ENCODE results near the gene CGB8. TPM values are rescaled to one million over a fixed set of nuclear protein-coding genes. Genes with fewer than 3 reads are reported as not detected.

The CGB8 gene
- polyA plus RNA-seq, 4 donors = 0.12 to 0.51 TPM; not detected in 2

GRCh38 chr19:49014123-49014869, 34.6 kb downstream of the CGB8 start:
- DNase-seq (ENCODE audit: low read depth in 4 of 4, low spot score in 3 of 4) = no peak

GRCh38 chr19:49011194-49011593, 37.7 kb downstream of the CGB8 start:
- no peak for DNase-seq (ENCODE audit: low read depth in 4 of 4, low spot score in 3 of 4)

DNA sequence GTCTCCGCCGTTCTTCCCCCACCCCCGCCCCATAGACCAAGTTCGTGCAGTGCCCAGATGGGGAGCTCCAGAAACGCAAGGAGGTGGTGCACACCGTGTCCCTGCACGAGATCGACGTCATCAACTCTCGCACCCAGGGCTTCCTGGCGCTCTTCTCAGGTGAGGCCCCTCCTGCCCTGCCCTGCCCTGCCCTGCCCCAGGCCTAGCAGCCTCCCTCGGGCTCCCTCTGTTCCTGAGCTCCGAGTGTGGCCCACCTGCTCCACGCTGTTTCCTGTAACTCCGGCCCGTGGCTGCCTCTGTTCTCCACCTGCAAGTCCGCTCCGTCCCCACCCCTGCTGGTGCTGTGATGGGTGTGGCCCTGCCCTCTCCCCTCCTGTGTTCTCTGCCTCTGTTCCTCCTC, 38.5 kb downstream of the CGB8 start:
- no peak for DNase-seq (ENCODE audit: low read depth in 4 of 4, low spot score in 3 of 4)

DNA sequence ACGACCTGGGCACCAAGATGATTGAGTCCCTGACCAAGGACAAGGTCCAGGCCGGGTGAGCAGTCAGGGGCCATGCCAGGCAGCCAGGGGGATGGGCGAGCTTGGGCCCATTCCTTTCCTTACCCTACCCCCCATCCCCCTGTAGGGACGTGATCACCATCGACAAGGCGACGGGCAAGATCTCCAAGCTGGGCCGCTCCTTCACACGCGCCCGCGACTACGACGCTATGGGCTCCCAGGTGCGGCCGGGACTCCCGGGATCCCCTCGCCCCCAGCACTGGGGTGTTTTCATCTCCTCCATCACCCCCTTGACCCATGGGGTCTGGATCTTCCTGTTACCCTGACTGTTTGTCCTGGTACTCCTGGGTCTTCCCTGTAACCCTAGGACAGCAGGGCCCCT, 39.1 kb downstream of the CGB8 start:
- DNase-seq (ENCODE audit: low read depth in 4 of 4, low spot score in 3 of 4) = no peak

DNA sequence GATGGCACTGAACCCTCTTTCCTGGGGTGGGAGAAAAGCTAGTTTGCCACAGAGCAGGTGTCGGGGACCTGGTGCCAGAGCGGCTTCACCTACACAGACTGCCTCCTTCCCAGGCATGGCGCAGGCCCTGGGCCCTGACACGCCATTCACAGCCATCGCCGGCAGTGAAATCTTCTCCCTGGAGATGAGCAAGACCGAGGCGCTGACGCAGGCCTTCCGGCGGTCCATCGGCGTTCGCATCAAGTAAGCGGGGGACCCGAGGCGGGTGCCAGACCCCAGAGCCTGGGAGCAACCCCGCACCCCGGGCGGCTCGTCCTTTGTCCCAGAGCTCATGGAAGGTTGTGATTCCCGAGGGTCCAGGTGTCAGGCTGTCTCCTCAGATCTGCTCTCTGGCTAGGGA, 42.0 kb downstream of the CGB8 start:
- DNase-seq (ENCODE audit: low read depth in 4 of 4, low spot score in 3 of 4) = no peak

DNA sequence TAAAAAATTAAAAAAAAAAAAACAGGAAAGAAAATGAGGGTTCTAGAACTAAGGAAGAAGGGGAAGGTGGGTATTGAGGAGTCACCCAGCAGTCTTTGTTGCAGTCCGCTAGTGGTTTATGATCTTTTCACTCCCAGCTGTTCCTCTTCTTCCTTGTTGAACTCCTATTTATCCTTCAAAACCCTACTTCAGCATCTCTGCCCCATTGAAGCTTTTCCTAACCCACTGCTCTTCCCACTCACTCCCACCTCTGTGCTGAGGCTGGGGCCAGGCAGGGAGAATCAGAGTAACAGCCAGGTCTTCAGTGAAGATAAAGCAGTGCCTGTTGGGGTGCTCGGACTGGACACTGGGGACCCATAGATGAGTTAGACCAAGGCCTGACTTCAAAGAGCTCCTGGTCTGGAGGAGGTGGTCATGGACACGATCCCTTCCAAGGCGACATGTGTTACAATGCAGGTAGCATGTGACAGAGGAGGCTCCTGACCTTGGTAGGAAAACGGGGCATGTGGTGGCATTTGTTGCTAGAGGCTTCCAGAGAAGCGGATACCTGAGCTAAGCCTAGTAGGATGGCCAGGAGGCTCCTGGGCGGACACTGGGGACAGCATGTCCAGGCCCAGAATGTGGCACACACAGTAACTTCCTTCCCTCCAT, 43.8 kb downstream of the CGB8 start:
- DNase-seq (ENCODE audit: low read depth in 4 of 4, low spot score in 3 of 4) = no peak

GRCh38 chr19:49004133-49004532, 44.8 kb downstream of the CGB8 start:
- DNase-seq (ENCODE audit: low read depth in 4 of 4, low spot score in 3 of 4) = no peak

GRCh38 chr19:48999481-49000325, 49.2 kb downstream of the CGB8 start:
- no peak for DNase-seq (ENCODE audit: low read depth in 4 of 4, low spot score in 3 of 4)

DNA sequence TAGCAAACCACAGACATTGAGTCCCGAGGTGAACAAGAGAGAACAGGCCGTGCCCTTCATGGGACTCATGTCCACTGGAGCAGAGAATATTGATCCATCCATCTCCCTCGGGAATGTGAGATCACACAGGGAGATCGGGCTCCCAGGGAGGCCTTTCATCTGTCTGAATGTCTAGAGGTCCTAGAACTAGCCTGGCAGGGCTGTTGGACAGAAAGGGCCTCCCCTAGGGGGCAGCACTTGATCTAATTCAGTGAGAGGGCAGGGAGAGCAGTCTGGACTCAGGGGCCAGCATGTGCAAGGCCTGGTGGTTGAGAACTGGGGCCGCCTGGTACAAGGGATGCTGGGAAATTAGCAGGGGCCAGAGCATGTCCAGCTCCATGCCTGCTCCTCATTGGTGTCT, 50.9 kb downstream of the CGB8 start:
- DNase-seq (ENCODE audit: low read depth in 4 of 4, low spot score in 3 of 4) = no peak

Other genes with a start within 250 kb of the CGB8 start
- gene BCAT2, start 238.1 kb downstream of the CGB8 start, polyA plus RNA-seq (ENCODE audit: insufficient read length in 4 of 4) = 10 to 100 TPM; 34.5 to 46.3 (median 38.8) TPM
- 10 to 100 TPM; 25.9 to 44.8 (median 33.1) TPM for gene HSD17B14, start 212.6 kb downstream of the CGB8 start, polyA plus RNA-seq (ENCODE audit: insufficient read length in 4 of 4)
- 10 to 100 TPM; 20.4 to 28.7 (median 21.8) TPM for gene PLEKHA4, start 180.5 kb downstream of the CGB8 start, polyA plus RNA-seq (ENCODE audit: insufficient read length in 4 of 4)
- gene PPP1R15A, start 176.7 kb downstream of the CGB8 start, polyA plus RNA-seq (ENCODE audit: insufficient read length in 4 of 4) = 10 to 100 TPM; 35.7 to 41.1 (median 36.2) TPM
- 1 to 10 TPM in 1 of 4 donors, under 1 TPM in 3; 0.64 to 1.2 (median 0.85) TPM for gene TULP2, start 150.4 kb downstream of the CGB8 start, polyA plus RNA-seq (ENCODE audit: insufficient read length in 4 of 4)
- 100 to 1,000 TPM; 273 to 369 (median 280) TPM for gene NUCB1, start 148.8 kb downstream of the CGB8 start, polyA plus RNA-seq (ENCODE audit: insufficient read length in 4 of 4)
- 10 to 100 TPM in 1 of 4 donors, 1 to 10 TPM in 3; 4.9 to 11.6 (median 6.8) TPM for gene DHDH, start 115.4 kb downstream of the CGB8 start, polyA plus RNA-seq (ENCODE audit: insufficient read length in 4 of 4)
- 10 to 100 TPM; 72.5 to 91.2 (median 79.4) TPM for gene BAX, start 94.2 kb downstream of the CGB8 start, polyA plus RNA-seq (ENCODE audit: insufficient read length in 4 of 4)
- gene FTL, start 83.8 kb downstream of the CGB8 start, polyA plus RNA-seq (ENCODE audit: insufficient read length in 4 of 4) = 1,000 to 10,000 TPM; 2,163 to 3,232 (median 2,621) TPM
- 10 to 100 TPM; 40.5 to 47.3 (median 41.6) TPM for gene GYS1, start 55.8 kb downstream of the CGB8 start, polyA plus RNA-seq (ENCODE audit: insufficient read length in 4 of 4)
- gene RUVBL2, start 55.2 kb downstream of the CGB8 start, polyA plus RNA-seq (ENCODE audit: insufficient read length in 4 of 4) = 100 to 1,000 TPM in 1 of 4 donors, 10 to 100 TPM in 3; 77.1 to 105 (median 82.6) TPM
- under 1 TPM in 1 of 4 donors, not detected in 3; 0.26 TPM for gene LHB, start 32.0 kb downstream of the CGB8 start, polyA plus RNA-seq (ENCODE audit: insufficient read length in 4 of 4)
- gene CGB3, start 24.8 kb downstream of the CGB8 start, polyA plus RNA-seq (ENCODE audit: insufficient read length in 4 of 4) = not detected
- gene CGB2, start 17.2 kb downstream of the CGB8 start, polyA plus RNA-seq (ENCODE audit: insufficient read length in 4 of 4) = under 1 TPM in 1 of 4 donors, not detected in 3; 0.10 TPM
- not detected for gene CGB1, start 12.2 kb downstream of the CGB8 start, polyA plus RNA-seq (ENCODE audit: insufficient read length in 4 of 4)
- under 1 TPM in 2 of 4 donors, not detected in 2; 0.13 to 0.29 TPM for gene CGB5, start 5.3 kb downstream of the CGB8 start, polyA plus RNA-seq (ENCODE audit: insufficient read length in 4 of 4)
- 1 to 10 TPM in 2 of 4 donors, under 1 TPM in 2; 0.79 to 1.9 (median 1.3) TPM for gene CGB7, start 8.6 kb upstream of the CGB8 start, polyA plus RNA-seq (ENCODE audit: insufficient read length in 4 of 4)
- 1 to 10 TPM; 3.0 to 4.6 (median 3.7) TPM for gene NTF4, start 15.7 kb upstream of the CGB8 start, polyA plus RNA-seq (ENCODE audit: insufficient read length in 4 of 4)
- under 1 TPM in 3 of 4 donors, not detected in 1; 0.03 to 0.07 (median 0.06) TPM for gene KCNA7, start 23.6 kb upstream of the CGB8 start, polyA plus RNA-seq (ENCODE audit: insufficient read length in 4 of 4)
- gene SNRNP70, start 36.3 kb upstream of the CGB8 start, polyA plus RNA-seq (ENCODE audit: insufficient read length in 4 of 4) = 100 to 1,000 TPM; 317 to 333 (median 329) TPM
- 1 to 10 TPM; 7.7 to 8.9 (median 8.2) TPM for gene LIN7B, start 65.3 kb upstream of the CGB8 start, polyA plus RNA-seq (ENCODE audit: insufficient read length in 4 of 4)
- 1 to 10 TPM in 1 of 4 donors, under 1 TPM in 3; 0.59 to 1.2 (median 0.86) TPM for gene C19orf73, start 70.0 kb upstream of the CGB8 start, polyA plus RNA-seq (ENCODE audit: insufficient read length in 4 of 4)
- 1 to 10 TPM; 5.5 to 9.4 (median 6.0) TPM for gene PPFIA3, start 70.4 kb upstream of the CGB8 start, polyA plus RNA-seq (ENCODE audit: insufficient read length in 4 of 4)
- 10 to 100 TPM; 27.0 to 30.6 (median 29.7) TPM for gene HRC, start 106.3 kb upstream of the CGB8 start, polyA plus RNA-seq (ENCODE audit: insufficient read length in 4 of 4)
- gene TRPM4, start 108.7 kb upstream of the CGB8 start, polyA plus RNA-seq (ENCODE audit: insufficient read length in 4 of 4) = 10 to 100 TPM; 26.6 to 38.0 (median 31.0) TPM

Data from right renal pelvis (tissue), 4 donors.